Measurements from ENCODE around the gene MCCC2.

- no peak for TF ChIP-seq CTCF (IDR thresholded peaks at IDR 0.05)
- no peak for TF ChIP-seq POLR2A (IDR thresholded peaks at IDR 0.05)
These were observed 108.5 kb downstream of the MCCC2 start for GRCh38 chr5:71695595-71695994.
